NOMO-1 (cell line): ENCODE results near the gene GDF2.

Experiments used
- DNase-seq, 2 experiments: peaks; one replicate each; lab custom pipeline; 2025; ENCODE audit not compliant: unreplicated experiment in 2 of 2; lab: John Stamatoyannopoulos, UW

Gene GDF2

GRCh38 chr10:47322300-47323061 lies at the start of gene GDF2:
GDF2 (plus strand) TSS chr10:47322454; CDS start chr10:47322669, 215 bp downstream.
- DNase-seq: no peak

GRCh38 chr10:47276071-47276470 lies 46.2 kb upstream of the GDF2 start:
- DNase-seq: no peak

- DNase-seq: no peak
These were observed 45.5 kb upstream of the GDF2 start for GRCh38 chr10:47276576-47277351.

GRCh38 chr10:47277352-47278151 lies 44.7 kb upstream of the GDF2 start:
- DNase-seq: no peak

- DNase-seq: no peak
These were observed 44.1 kb upstream of the GDF2 start for GRCh38 chr10:47278152-47278473.

- DNase-seq: no peak
These were observed 43.5 kb upstream of the GDF2 start for GRCh38 chr10:47278720-47279119.

GRCh38 chr10:47279276-47279675 lies 43.0 kb upstream of the GDF2 start:
- no peak for DNase-seq

GRCh38 chr10:47282005-47282656 lies 40.1 kb upstream of the GDF2 start:
- no peak for DNase-seq

- DNase-seq: no peak
These were observed 39.6 kb upstream of the GDF2 start for GRCh38 chr10:47282657-47283018.

- DNase-seq: no peak
These were observed 39.1 kb upstream of the GDF2 start for GRCh38 chr10:47283101-47283630.

- no peak for DNase-seq
These were observed 38.4 kb upstream of the GDF2 start for GRCh38 chr10:47283848-47284247.

- no peak for DNase-seq
These were observed 36.7 kb upstream of the GDF2 start for GRCh38 chr10:47285381-47286115.

- no peak for DNase-seq
These were observed 36.1 kb upstream of the GDF2 start for GRCh38 chr10:47286116-47286505.

GRCh38 chr10:47286591-47287315 lies 35.5 kb upstream of the GDF2 start:
- no peak for DNase-seq

GRCh38 chr10:47287365-47287802 lies 34.9 kb upstream of the GDF2 start:
- no peak for DNase-seq

- no peak for DNase-seq
These were observed 34.4 kb upstream of the GDF2 start for GRCh38 chr10:47287805-47288204.

GRCh38 chr10:47288236-47288635 lies 34.0 kb upstream of the GDF2 start:
- DNase-seq: no peak

GRCh38 chr10:47288916-47289495 lies 33.2 kb upstream of the GDF2 start:
- no peak for DNase-seq

GRCh38 chr10:47289921-47290320 lies 32.3 kb upstream of the GDF2 start:
- DNase-seq: no peak
